Embryonic facial prominence (tissue), 1 donor: ENCODE measurements around the gene WNT9A.
"Not testable (repeated sequence)": the region's sequence is repeated elsewhere in the genome, so short reads cannot be mapped to it uniquely, and the experiment has no call there.

Source experiments
- DNase-seq: peaks from one replicate; pipeline ENCODE4 v3.0.0-alpha.2; 2016; ENCODE audit errors: extremely low spot score

The WNT9A gene

GRCh38 chr1:227886503-227886961, 61.2 kb downstream of the WNT9A start:
- no peak for DNase-seq

- DNase-seq = no peak
Measured at GRCh38 chr1:227885648-227886502, 61.9 kb downstream of the WNT9A start.

GRCh38 chr1:227885135-227885647, 62.5 kb downstream of the WNT9A start:
- DNase-seq = no peak

GRCh38 chr1:227884370-227885134, 63.2 kb downstream of the WNT9A start:
- DNase-seq = no peak

- DNase-seq = no peak
Measured at GRCh38 chr1:227883641-227884301, 64.0 kb downstream of the WNT9A start.

- DNase-seq = no peak
Measured at GRCh38 chr1:227883073-227883520, 64.6 kb downstream of the WNT9A start.

- DNase-seq = no peak
Measured at GRCh38 chr1:227880342-227880924, 67.3 kb downstream of the WNT9A start.

- DNase-seq = not testable (repeated sequence)
Measured at GRCh38 chr1:227877810-227878209, 69.9 kb downstream of the WNT9A start.

GRCh38 chr1:227871892-227872291, 75.8 kb downstream of the WNT9A start:
- not testable (repeated sequence) for DNase-seq

GRCh38 chr1:227870366-227870765, 77.4 kb downstream of the WNT9A start:
- no peak for DNase-seq

GRCh38 chr1:227869851-227870305, 77.9 kb downstream of the WNT9A start:
- no peak for DNase-seq

- DNase-seq = no peak
Measured at GRCh38 chr1:227869279-227869842, 78.4 kb downstream of the WNT9A start.
